Limb (tissue), 2 donors: ENCODE data around the gene EDEM1.
A peak's percentile ranks its signal among the peaks of the same experiment; 100 is the strongest.
"Not testable (repeated sequence)": the region's sequence is repeated elsewhere in the genome, so short reads cannot be mapped to it uniquely, and the experiment has no call there.

Source experiments
- DNase-seq, 2 donors: peaks; one replicate each; pipeline ENCODE4 v3.0.0-alpha.2; 2016; ENCODE audit errors: extremely low spot score in 2 of 2

The EDEM1 gene

DNA sequence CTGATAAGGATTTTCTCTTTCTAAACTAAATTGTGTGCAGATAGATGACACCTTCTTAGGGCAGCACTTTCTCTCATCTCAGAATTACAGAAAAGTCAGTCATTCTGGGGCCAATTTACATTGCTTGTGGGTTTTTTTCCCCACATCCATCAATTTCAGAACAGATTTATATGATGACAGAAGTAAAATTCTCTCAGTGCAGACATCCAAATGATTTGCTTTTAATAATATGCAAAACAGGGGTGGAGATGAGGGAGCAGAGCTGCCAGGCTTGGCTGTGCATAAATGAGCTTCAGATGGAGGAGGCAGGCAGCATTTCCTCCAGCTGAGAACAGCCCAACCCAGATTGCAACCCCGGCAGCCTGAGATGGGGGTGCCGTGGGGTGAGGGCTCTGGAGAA lies 44.0 kb downstream of the EDEM1 start:
- DNase-seq = no peak

GRCh38 chr3:5232570-5232969 lies 45.1 kb downstream of the EDEM1 start:
- no peak for DNase-seq

GRCh38 chr3:5233026-5233425 lies 45.5 kb downstream of the EDEM1 start:
- no peak for DNase-seq

- no peak for DNase-seq
Measured at GRCh38 chr3:5235655-5236054, 48.1 kb downstream of the EDEM1 start.

DNA sequence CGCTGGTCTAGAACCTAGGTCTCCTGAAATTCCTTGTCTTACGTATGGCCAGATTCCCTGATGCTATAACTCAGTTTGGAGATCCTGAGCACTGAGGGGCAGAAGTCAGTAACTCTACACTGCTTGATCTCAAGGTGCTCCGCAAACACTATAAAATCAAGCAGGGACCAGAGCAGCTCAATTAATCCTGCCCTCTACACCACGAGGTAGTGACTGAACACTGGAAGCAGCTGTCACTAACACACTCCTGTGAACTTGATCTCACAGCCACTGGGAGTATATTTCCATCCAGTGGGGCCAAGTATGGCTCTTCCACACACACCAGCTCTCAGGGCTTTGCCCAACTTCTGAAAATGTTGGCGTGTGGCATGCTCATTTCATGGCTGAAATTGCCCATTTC lies 51.0 kb downstream of the EDEM1 start:
- no peak for DNase-seq

DNA sequence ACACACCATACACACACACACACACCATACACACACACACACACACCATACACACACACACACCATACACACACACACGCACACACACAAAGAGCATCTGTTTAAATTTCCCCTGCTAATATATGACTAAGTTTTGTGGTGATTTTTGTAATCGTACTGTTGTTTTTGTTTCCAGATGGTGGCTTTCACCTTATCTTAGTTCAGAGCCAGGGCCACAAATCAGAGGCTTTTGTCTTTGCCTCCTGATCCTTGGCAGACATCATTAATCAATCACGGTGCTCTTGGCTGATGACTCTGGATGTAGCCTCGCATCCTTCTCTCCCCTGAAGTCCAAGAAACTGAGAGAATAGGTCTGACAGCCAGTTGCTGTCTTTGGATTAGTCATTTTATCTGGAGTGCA lies 52.1 kb downstream of the EDEM1 start:
- no peak for DNase-seq

DNA sequence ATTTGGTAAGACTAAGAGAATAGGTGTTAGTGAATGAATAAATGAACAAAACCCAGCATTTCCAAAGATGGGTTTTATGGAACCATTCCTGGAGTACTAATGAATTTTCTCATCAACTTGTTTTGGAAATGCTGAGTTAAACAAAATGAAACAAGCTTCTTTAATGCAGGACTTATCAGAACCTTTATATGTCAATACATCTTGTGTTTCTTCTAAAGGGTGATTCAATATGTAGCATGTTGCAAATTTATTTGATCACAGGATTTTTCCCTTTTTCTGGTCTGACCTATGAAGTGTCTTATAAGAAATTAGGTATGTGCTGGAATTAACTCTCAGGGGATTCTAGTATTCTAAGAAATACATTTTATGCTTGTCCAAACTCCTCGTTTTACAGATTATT lies 53.2 kb downstream of the EDEM1 start:
- no peak for DNase-seq

GRCh38 chr3:5242785-5243184 lies 55.3 kb downstream of the EDEM1 start:
- not testable (repeated sequence) for DNase-seq

DNA sequence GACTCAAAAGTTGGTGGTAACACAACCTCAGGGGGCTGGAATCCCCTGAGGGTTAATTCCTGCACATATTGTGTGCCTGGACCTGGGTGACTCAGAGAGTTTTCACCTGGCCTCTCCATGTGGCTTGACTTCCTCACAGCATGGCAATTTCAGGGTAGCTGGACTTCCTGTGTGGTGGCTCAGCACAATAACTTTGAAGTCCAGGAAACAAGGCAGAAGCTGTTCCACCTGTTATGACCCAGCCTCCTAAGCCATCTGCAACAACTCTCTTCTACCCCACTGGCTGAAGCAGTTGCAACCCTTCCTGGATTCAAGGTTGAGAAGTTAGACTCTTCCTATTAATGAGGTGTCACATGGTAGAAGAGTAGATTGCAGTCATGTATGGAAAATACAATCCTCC lies 58.4 kb downstream of the EDEM1 start:
- DNase-seq = no peak

- no peak for DNase-seq
Measured at GRCh38 chr3:5248822-5249221, 61.3 kb downstream of the EDEM1 start.

- DNase-seq = peak in 1 of 2 donors; percentile 28
Measured at GRCh38 chr3:5250467-5251195, 63.1 kb downstream of the EDEM1 start.

GRCh38 chr3:5251196-5251583 lies 63.7 kb downstream of the EDEM1 start:
- no peak for DNase-seq

GRCh38 chr3:5252131-5252530 lies 64.6 kb downstream of the EDEM1 start:
- no peak for DNase-seq

- DNase-seq = no peak
Measured at GRCh38 chr3:5254281-5255048, 67.0 kb downstream of the EDEM1 start.

GRCh38 chr3:5255404-5256344 lies 68.2 kb downstream of the EDEM1 start:
- DNase-seq = no peak

- no peak for DNase-seq
Measured at GRCh38 chr3:5258526-5258925, 71.0 kb downstream of the EDEM1 start.

GRCh38 chr3:5260992-5261501 lies 73.5 kb downstream of the EDEM1 start:
- DNase-seq = no peak

DNA sequence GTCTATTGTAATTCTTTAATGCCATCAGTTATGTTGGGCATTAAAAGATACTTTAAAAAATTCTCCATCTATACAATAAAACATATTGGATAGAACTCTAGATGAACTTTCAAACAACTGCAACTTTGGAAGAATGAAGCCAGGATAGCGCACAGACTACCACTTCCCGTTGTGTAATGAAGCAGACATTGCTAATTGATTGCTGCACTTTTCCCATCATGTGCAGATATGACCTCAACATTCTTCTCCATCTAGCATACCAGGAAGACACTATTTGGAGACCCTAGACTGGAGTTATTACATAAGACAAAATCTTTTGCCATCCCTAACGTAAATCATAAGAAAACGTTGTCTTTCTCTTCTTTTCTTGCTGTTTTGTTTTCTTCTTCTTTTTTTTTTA lies 75.0 kb downstream of the EDEM1 start:
- no peak for DNase-seq

GRCh38 chr3:5264093-5264600 lies 76.6 kb downstream of the EDEM1 start:
- DNase-seq = no peak

DNA sequence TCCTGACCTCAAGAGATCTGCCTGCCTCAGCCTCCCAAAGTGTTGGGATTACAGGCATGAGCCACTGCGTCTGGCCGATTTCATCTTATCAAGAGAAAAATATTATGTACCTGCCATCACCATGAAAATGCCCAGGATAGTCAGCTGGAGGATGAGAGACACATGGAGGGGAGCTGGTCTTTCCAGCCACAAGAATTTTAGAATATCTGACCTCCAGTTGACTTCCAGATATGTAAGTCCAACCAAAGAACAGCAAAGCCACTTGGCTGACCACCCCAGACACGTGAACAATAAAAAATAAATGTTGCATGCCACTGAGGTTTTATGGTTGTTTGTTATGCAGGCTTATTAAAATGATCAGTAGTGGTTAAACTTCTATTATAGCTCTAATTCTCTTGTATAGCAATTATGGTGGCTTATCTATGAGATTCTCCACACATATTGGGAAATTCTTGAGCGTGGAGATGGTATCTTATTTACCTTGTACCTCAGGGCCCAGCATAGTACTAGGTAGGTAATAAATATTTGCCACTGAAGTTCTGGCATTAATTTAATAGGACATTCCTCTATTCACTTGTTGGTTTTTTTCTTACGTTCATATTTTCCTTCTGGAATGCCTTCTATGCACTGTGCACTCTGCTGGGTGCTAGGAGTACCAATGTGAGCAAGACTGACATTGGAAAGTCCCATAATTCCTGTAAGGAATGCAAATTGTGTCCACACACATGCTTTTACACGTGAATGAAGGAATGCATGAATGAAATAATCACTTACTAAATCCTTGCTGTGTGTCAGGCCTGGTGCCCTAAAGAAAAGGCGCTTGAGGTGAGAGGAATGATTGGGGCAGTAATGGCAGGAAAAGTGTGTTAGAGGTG lies 77.6 kb downstream of the EDEM1 start:
- DNase-seq = no peak

DNA sequence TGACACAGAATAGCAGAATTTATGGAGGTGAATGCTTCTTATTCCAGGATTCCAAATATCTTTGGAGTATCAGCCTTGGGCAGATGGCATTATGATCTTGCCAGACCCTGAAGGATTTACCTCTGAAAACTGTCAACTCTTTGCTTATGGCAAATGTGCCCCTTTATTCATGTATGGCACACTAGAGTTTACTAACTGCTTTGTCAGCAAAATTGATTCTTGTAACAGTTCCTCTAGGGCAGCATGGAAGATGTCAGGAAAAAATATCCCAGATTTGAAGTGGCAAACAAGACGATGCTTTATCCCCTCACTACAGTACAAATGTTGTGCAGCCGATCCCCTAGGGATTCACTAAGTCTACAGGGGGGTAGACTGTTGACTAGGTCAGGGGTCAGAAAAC lies 79.7 kb downstream of the EDEM1 start:
- no peak for DNase-seq
